GM21381 (cell line): ENCODE measurements around the gene C10orf95.

Source experiments
- ATAC-seq: cut with Tn5 transposase; IDR thresholded peaks from one replicate; pipeline ENCODE4 v1.9.1; 2021; ENCODE audit warnings: mild to moderate bottlenecking, moderate library complexity; ENCODE audit not compliant: unreplicated experiment

The C10orf95 gene

DNA sequence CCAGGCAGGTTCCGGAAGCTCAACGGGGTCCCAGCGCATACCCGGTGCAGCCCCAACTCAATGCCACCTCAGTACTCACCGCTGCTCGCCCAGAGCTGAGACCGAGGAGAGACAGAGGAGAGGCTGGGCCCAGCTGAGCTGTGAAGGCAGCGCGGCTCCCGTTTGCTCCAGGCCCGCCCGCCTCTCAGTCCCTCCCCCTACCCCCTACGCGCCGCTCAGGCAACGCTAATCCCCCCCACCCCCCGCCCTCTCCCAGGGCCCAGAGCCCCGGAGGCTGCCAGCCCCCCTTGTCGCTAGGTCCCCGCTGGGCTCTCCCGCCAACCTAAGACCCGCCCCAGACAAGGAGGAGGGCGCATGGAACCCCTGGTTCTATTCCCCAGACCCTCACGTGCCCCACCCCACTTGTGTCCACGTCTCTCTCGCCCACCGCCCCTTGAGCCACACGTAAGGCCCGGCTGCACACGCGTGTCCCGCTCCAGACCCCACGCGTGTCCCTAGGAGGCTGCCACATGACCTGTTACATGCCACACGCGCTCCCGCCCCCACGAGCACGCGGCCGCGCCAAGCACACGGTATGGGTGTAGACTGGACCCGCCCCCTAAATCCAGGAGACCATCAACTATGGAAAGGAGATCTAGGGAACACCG is 32.6 kb downstream of the C10orf95 start, which contains the start of gene PSD:
Gene PSD, minus strand, starts transcription at position 164 of the 647 bp plus-strand sequence. CDS start 1,747 bp downstream, outside the sequence.
- no peak for ATAC-seq

DNA sequence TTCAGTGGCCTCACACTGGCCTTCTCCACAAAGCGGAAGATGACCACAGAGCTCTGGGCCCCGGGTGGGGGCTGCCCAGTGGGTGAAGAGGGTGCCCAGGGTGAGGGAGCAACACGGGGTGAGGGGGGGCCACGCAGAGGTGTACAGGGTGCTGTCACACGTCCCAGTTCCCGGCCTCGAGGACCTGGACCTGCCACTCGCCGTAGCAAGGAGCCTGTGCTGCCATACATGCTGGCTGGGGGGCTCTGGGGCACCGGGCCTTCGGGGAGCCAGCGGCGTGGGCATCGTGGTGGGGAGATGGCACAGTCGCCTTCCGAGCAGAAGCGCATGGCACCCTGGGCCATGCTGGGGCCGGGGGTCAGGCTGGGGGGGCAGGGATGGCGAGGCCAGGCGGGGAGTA is 34.6 kb downstream of the C10orf95 start:
- no peak for ATAC-seq

DNA sequence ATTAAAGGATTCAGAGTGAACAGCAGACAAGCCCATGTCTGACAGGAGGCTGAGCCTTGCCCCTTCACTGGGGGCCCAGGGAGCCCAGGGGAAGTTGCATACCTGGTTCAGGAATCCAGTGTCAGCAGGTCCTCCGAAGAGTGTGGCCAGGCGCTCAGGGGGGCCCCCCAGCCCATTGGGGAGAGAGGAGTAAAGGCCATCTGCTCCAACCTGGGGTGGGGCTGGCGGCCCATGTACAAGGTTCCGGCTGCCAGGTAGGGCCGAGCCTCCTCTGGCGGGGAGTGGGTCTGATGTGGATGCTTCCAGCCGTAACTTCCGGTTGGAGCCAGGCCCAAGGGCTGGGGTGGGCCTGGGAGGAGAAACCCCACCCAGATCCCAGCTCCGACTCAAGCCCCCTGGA is 35.1 kb downstream of the C10orf95 start:
- ATAC-seq = no peak

DNA sequence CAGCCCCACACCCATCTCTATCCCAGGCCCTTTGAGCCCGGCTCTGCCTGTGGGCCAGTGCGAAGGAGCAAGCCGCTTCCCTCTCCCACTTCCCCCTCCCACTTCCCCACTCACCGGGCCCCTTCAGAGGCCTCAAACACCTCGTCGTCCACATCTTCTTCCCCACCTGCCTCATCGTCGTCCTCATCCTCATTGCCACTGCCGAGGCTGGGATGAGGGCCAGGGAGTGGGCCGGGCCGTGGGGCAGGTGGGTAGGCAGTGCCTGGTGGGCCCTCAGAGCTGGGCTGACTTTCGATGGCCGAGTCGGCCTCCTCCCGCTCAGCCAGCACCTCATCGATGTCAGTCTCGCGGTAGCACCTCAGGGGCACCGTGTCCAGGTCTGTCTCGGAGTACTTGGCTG is 36.6 kb downstream of the C10orf95 start:
- no peak for ATAC-seq

DNA sequence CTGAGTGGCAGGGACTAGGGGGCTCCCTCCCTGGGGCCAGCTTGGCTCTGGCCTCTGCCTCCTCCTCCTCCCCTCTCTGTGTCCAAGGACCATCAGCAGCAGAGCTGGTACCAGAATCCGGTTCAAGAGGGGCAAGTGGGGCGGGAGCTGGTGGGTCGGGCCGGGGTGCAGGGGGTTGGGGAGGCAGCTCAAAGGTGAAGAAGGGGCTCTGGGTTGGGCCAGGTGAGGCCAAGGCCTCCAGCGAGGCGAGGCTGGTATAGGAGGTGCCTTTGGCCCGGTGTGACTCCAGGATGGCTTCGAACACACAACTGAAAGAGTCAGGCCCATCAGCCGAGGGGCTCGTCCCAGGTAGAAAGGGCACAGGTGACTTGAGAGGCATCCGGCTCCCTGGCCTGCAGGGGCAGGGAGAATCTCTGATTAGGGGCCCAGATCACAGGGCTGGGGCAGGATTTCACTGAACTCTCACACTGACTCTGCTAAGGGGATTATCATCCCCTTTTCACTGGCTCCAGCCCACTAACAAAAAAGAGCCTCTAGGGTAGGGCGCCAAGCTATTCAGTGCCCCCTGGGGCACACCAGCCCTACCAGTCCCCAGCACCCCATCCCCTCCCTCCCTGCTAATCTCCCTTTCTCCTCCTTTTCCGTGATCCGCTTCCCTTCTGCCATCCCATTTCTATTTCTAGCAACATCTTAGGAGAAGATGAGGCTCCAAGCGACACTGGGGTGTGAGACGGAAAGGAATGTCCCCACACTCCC is 37.4 kb downstream of the C10orf95 start:
- ATAC-seq = no peak

DNA sequence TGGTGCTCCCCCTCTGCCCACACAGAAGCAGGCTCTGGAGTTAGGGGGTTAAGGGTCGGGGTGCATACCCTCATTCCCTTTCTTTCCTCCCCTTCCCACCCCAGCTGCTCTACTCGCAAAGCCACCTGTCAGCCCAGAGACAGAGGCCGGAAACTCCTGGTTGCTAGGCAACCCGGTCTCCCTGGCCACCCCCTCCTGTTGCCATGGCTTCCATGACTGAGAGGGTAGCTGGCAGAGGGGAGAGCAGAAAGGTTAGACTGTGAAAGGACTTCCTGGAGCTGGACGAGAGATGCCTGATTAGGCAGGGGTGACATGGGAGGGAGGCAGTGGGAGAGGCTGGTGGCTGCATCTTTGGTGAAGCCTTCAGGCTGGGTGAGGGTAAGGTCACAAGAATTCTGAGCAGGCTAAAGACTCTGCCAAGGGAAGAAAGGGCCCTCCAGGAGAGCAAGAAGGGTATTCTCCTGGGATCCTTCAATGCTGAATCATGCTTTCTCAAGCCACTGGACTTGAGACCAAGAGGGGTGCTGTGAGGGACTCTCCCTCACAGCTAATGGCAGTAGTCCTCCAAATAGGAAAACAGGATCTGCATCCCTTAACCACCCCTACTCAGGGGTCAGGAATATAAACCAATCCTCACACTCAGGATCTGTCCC is 38.2 kb downstream of the C10orf95 start:
- ATAC-seq = no peak

DNA sequence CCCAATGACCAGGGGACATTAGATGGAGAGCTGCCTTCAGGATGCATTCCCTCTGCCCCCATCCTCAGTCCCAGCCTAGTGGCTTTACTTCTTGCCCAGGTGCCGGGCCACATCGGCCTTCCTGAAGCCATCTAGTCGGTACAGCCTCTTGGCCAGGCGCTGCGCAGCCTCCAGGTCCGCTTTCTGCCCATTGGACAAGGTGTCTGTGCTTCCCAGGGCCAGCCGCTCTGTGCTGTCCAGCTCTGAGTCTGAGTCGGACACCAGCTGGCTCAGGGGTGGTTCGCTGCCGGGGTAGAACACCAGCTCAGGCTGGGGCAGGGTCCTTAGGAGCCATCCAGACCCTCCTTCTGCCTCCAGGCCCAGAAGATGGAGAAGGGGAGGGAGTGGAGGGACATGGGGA is 39.0 kb downstream of the C10orf95 start:
- ATAC-seq = no peak

DNA sequence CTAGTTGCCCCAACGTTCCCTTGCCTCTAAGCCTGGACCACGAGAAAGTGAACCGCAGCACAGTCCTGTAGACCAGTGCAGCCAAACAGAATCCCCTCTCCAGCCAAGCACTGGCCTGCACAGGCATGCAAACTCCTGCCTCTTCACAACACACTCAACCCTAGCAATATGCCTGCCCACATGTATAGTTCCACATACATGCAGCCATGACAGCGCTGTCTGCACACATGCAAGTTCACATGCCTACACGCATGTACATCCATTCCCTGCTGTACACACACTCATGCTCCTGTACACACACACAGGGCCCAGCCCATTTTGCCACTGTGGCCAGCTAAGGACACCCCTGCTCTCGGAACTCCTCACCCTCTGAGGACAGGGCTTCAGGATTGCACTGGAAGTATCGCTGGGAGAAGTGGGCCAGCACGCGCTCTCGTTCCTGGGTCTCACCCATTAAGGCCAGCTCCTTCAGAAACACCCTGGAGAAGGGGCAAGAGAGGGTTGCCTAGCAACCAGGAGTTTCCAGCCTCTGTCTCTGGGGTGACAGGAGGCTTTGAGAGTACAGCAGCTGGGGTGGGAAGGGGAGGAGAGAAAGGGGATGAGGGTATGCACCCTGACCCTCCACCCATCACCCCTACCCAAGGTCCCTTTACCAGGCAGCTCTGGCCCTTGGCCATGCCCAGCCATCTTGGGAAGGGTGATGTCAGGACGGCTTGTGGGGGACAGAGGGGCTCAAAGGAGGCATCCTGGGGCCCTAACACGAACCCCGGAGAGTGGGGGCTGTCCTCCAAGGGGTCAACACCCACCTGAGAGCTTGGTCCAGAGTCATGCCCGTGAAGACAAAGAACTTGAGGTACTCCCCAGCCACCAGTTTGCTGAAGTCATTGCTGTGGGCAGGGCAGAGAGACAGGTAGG is 39.7 kb downstream of the C10orf95 start:
- ATAC-seq = no peak

DNA sequence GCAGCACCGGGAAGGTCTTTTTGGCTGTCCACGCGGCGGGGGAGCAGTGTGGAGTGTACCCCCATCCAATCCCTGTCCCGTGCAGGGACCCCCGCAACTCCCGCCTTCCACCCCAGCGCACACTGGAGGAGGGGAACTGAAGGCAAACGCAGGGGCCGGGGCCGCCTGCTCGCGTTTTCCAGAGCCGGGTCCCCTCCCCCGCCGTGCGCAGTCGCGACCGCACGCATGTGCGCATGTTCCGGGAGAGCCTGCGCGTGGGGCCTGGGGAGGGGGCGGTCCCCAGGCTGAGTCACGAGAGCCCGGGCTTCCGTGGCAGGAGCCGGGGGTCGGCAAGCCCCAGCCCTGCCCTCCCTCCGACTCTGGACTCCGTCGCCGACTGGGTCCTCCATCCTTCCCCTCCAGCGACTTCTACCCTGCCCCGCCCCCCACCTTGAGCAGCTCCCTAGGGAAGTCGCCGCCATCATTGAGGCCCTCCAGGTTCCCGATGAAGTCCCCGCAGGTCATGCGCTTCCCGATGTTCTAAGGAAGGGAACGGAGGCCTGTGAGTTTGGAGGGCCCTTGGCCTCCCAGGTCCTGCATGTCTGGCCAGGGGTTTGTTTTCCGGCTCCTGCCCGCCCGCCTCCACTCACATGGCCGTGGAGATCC is 40.8 kb downstream of the C10orf95 start:
- no peak for ATAC-seq

DNA sequence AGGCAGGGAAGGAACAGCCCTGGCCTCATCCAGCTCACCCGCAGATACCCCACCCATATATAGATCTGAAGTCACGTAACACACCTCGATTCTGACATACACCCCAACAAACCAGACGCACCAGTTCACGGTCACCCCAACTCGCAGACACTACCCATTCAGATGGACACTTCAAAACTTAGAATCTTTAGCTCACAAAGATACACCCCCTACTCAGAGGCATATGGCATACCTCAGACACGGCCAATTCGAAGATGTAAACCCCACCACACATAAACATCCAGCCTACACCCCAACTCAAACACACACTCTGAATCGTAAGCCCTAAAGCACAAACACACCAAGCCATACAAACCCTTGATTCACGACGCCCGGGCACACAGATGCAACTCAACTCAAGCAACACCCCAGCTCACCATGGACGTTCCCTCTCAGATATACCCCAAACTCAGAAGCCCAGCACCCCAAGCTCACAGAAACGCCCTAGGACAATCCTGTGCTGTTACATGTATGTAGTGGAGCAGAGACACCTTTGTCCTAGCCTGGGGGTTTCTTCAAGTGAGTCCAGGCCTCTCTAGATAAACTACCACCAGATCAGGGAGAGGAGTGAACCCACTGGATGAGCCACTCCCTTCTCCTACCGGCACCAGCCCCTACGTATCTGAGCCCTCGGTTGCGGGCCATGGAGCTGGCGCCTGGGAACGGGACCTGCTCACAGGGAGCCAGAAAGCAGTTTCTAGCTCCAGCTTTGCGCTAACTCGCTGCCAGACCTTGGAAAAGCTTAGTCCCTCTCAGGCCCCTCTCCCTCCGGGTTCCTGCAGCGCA is 41.5 kb downstream of the C10orf95 start:
- no peak for ATAC-seq

DNA sequence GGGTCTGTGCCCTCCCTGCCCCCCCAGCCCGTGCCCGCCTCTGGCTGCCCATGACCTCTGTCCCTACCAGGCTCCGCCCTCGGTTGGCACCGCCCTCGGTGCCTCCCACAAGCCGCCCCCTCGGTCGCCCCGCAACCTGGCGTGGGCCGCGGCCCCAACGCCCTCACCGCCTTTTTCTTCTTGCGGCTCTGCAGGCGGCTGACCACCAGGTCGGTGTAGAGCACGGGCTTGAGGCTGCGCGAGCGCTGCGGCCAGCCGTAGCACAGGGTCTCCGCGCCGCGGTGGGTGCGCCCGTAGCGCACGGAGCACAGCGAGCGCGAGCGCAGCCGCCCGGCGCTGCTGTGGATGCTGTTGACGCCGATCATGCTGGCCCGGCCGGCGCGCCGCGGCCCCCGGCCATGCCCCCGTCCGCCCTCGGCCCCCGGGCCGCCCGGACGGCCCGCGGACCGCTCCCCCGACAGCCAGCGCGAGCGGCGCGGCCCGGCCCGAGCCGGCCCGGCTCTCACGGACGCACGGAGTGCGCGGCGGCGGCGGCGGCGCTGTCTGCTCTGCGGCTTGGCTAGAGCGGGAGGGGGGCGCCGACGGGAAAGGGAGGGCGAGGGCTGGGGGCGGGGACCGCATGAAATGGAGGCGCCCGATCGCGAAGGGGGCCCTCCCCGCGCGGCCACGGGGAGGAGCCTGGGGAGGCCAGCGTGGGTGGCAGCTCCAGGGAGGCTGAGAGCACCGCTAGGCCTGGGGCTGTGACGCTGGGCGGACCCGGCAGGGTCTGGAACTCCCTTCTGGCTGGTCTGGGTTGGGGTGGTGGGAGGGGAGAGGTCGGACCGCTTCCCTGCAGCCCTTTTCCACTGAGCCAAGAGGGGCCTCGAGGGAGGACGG is 42.4 kb downstream of the C10orf95 start:
- no peak for ATAC-seq

DNA sequence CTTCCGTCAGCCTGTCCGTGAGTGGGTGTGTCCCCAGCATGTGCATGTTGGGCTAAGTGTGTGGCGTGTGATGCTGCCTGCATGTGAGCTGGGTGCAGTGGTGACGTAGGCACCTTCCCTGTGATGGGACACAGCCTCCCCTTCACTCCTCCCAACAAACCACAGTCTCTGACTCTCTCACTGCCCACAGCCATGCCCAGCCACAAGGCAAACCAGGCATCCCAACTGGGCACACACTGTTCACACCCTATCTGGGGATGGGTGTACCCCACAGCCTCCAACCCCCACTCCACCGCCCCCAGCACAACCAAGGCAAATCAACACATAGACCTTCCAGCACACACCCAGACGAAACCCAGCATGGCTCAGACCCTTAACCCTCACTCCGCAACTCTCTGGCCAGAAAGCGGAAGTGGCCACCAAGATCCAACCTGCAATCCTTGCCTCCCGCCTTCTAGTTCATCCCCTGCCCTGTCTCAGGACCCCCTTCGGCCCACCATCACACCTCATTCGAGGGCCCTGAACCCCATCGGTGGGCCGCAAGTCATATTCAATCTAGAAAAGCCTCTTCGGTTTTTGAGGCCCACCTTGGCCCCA is 43.1 kb downstream of the C10orf95 start:
- ATAC-seq = no peak

DNA sequence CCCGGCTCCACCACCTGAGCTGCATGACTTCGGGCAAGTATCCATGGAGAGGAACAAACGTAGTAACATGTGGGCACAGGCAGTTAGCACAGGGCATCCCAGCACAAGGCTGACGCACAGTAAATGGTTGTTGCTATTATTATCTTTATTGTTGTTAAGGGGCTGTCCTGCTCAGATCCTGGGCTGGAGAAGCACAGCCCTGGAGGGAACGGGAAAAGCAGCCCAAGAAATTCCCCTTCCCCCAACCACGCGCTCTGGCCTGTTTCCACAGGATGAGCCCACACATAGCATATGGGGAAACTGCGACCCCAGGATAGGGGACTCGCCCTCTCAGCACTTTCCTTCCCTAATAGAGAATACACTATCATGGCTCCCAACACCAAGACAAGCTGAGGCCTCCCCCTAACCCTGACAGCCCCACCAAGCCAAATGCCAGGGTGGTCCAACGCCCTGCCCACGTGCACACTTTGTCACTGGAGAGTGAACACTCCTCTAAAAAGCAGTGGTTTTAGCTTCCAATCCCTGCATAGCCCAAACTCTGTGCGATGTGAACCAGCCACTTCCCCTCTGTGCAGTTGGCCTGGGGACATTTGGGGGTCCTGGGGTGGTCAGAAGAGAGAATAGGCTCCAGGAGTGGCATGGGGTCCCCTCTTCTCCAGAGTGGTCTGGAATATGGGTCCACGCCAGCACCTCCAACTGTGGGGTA is 43.8 kb downstream of the C10orf95 start:
- ATAC-seq = no peak

DNA sequence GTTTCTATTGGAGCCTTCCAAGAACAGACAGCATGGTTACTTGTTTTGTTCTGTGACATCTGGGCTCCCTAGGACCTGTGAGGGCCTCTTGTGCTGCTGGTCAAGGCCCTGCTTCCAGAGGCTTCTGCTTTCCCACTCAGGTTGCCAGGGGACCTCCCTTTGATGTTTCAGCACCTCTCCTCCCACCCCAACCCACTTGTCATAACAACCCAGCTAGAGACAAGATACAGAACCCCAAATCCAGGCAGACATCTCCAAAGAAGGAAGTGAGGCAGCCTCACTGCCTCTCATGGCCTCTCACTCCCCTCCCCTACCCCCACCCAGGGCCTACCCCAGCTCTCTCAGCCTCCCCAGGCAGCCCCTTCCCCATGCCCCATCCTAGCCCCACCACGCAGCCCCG is 44.5 kb downstream of the C10orf95 start:
- no peak for ATAC-seq

DNA sequence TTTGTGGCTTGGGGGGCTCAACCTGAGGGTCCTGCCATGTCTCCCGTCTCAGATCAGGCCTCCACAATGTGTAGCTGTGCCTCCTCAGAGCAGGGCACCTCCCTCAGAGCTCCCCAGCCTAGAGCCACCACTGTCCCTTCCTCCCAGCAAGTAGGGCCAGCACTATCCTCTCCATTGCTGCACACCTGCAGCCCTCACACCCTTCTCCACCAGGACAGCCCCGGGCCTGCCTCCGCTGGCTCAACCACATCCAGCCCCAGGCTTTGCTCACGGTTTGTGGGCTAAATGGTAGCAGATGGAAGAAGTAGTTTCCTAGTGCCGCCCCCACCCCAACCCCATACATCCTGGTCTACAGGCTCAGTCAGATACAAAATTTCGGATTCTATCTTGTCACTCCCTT is 45.7 kb downstream of the C10orf95 start:
- ATAC-seq = no peak

DNA sequence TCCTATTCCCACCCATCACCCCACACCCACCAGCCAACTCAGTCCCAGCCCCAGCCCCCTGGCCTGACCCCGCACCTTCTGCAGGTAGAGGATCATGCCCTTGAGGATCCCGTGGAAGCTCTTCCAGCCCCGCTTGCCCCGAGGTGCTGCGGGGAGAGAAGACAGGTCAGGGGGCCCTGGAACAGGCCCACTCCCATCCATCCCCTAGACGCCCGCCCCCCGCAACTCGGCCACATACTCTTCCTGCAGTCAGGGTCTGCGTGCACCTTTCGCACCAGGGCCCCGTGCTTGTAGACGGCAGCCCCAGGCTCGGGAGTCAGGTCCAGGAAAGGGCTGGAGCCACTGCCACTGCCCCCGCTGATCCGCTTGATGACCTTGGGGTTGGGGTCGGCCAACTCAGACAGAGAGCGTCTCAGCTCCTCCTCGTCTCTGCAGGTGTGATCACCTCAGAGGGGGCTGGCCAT is 46.2 kb downstream of the C10orf95 start:
- ATAC-seq = no peak

DNA sequence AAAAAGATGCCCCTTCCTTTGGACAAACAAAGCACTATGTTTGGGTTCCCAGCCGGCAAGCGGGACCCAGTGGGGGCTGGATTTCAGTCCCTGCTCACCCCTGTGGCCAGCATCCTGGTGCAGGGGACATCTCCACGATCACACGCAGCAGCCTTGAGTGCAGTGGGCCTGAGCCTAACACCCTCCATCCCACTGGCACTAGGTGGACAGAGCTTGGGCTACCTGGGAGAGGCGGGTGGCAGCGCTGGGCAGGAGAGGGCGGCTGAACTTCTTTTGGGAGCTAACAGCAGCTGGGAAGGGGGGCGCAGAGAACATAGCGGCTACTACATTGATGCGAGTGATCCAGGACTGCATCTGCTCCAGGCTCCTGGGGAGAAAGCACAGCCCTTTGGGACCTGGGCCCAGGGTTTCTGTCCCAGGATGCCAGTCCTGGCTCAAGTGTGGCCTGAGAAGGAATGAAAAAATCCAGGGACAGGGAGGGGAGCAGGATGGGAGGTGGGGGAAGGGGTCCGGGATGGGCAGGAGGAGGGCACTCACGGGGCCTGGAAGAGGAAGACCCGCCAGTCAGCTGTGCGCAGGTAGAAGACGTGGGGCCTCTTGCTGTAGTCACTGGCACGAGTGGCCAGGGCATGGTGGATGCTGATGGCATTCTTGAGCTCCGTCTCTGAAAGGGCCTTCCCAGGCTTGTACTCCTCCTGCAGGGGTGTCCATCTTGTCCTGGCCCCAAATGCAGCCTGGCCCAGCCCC is 46.8 kb downstream of the C10orf95 start:
- ATAC-seq = no peak
